HG03039 (cell line): ENCODE data around the gene RBM19.

Source experiments
- ATAC-seq: cut with Tn5 transposase; IDR thresholded peaks from one replicate; pipeline ENCODE4 v1.9.1; 2021; ENCODE audit warnings: mild to moderate bottlenecking, moderate library complexity; ENCODE audit not compliant: unreplicated experiment

The RBM19 gene

GRCh38 chr12:113862590-113863454, 103.3 kb downstream of the RBM19 start:
- ATAC-seq = no peak

- ATAC-seq = no peak
These were observed 104.3 kb downstream of the RBM19 start for GRCh38 chr12:113861708-113862312.

- no peak for ATAC-seq
These were observed 105.2 kb downstream of the RBM19 start for GRCh38 chr12:113860950-113861349.

GRCh38 chr12:113860059-113860820, 105.9 kb downstream of the RBM19 start:
- no peak for ATAC-seq

GRCh38 chr12:113858841-113859386, 107.2 kb downstream of the RBM19 start:
- no peak for ATAC-seq

- ATAC-seq = no peak
These were observed 108.8 kb downstream of the RBM19 start for GRCh38 chr12:113857371-113857770.

GRCh38 chr12:113855998-113856397, 110.1 kb downstream of the RBM19 start:
- ATAC-seq = no peak

- ATAC-seq = no peak
These were observed 111.6 kb downstream of the RBM19 start for GRCh38 chr12:113854385-113855142.

GRCh38 chr12:113853491-113853890, 112.6 kb downstream of the RBM19 start:
- ATAC-seq = no peak

GRCh38 chr12:113852695-113853490, 113.2 kb downstream of the RBM19 start:
- ATAC-seq = no peak

- no peak for ATAC-seq
These were observed 113.9 kb downstream of the RBM19 start for GRCh38 chr12:113852264-113852663.

GRCh38 chr12:113850309-113851056, 115.6 kb downstream of the RBM19 start:
- ATAC-seq = no peak

GRCh38 chr12:113847856-113848255, 118.3 kb downstream of the RBM19 start:
- ATAC-seq = no peak

- no peak for ATAC-seq
These were observed 119.0 kb downstream of the RBM19 start for GRCh38 chr12:113846883-113847755.

- ATAC-seq = no peak
These were observed 120.0 kb downstream of the RBM19 start for GRCh38 chr12:113845900-113846674.

GRCh38 chr12:113844495-113845210, 121.5 kb downstream of the RBM19 start:
- no peak for ATAC-seq

GRCh38 chr12:113842699-113843098, 123.4 kb downstream of the RBM19 start:
- ATAC-seq = no peak
